HCT116 (cell line): ENCODE measurements around the gene NABP2. TPM values are rescaled to one million over a fixed set of nuclear protein-coding genes. Genes with fewer than 3 reads are reported as not detected.

Source experiments
- ATAC-seq: fragments of 200-7000 bp; cut with Tn5 transposase; 2 replicates; pipeline ENCODE4 v1.9.1; 2020; ENCODE audit warnings: mild to moderate bottlenecking, moderate library complexity
- BruUV-seq: library from RNA; stranded (reverse); fragments of 400-500 nt; replicated peaks from 2 replicates; lab custom pipeline; 2021; lab: Mats Ljungman, UMichigan
- CTCF ChIA-PET: fragments of 300-600 bp; sonication (Branson Sonifier 250); formaldehyde crosslinking; loops from one replicate; lab custom pipeline; 2021; ENCODE audit warnings: antibody characterized with exemption; lab: Charles Lee
- POLR2A ChIA-PET: fragments of 300-600, 350-600 bp; sonication (Branson Sonifier 250); formaldehyde crosslinking; loops from one replicate; lab custom pipeline; 2021; ENCODE audit warnings: antibody characterized with exemption; lab: Charles Lee
- RAD21 ChIA-PET, 2 experiments: fragments of 300-600 bp; sonication (Branson Sonifier 250); formaldehyde crosslinking; loops; one replicate each; lab custom pipeline; 2023; ENCODE audit warnings: low total read pairs in 2 of 2; ENCODE audit not compliant: uncharacterized antibody in 2 of 2, unreplicated experiment in 2 of 2, low non-redundant PET in 1 of 2; lab: Charles Lee
- DNase-seq: peaks from one replicate; pipeline ENCODE4 v3.0.0-alpha.2; 2010; ENCODE audit warnings: low read depth, low spot score
- H2AFZ ChIP-seq: fragments of 200-600 bp; shearing (Covaris generic), sonication (generic); 2 replicates; pipeline ENCODE4 v1.6.1; 2017; ENCODE audit warnings: low read depth, mixed run types, mixed read lengths, antibody characterized with exemption, low read length; ENCODE audit not compliant: poor library complexity, severe bottlenecking
- H3K27ac ChIP-seq: 2 replicates; pipeline ENCODE4 v1.5.1; 2012; ENCODE audit warnings: low read depth, low read length
- H3K27me3 ChIP-seq: fragments of 200-600 bp; sonication (generic); 2 replicates; pipeline ENCODE4 v1.6.1; 2016; ENCODE audit warnings: mixed run types, low read length, mixed read lengths; ENCODE audit not compliant: insufficient read depth
- H3K36me3 ChIP-seq, 2 experiments: fragments of 200-500 bp in 1 of 2; fragments of 200-600 bp in 1 of 2; sonication (Bioruptor generic) in 1 of 2; sonication (generic) in 1 of 2; 2 replicates each; pipeline versions ENCODE4 v1.5.1 to v1.6.1; 2014 to 2016; ENCODE audit warnings: low read length in 2 of 2, inconsistent platforms in 1 of 2, mixed read lengths in 1 of 2, mixed run types in 1 of 2; ENCODE audit not compliant: insufficient read depth in 2 of 2, control insufficient read depth in 1 of 2
- H3K4me1 ChIP-seq, 2 experiments: fragments of 200-600 bp in 1 of 2; sonication (generic) in 1 of 2; 2 replicates each; pipeline versions ENCODE4 v1.5.1 to v1.6.1; 2012 to 2017; ENCODE audit warnings: low read length in 2 of 2, inconsistent platforms in 1 of 2, mild to moderate bottlenecking in 1 of 2, mixed read lengths in 1 of 2, mixed run types in 1 of 2, moderate library complexity in 1 of 2; ENCODE audit not compliant: insufficient read depth in 2 of 2, control insufficient read depth in 1 of 2
- H3K4me2 ChIP-seq: fragments of 200-600 bp; sonication (generic); 2 replicates; pipeline ENCODE4 v1.6.1; 2017; ENCODE audit warnings: mixed run types, low read length, mixed read lengths
- H3K4me3 ChIP-seq, 2 experiments: fragments of 200-600 bp in 1 of 2; sonication (generic) in 1 of 2; replicated peaks in 1 of 2; 2 replicates each; pipeline ENCODE4 v1.5.1; 2011 to 2016; ENCODE audit warnings: low read length in 2 of 2, control low read depth in 1 of 2, low read depth in 1 of 2, mild to moderate bottlenecking in 1 of 2, mixed read lengths in 1 of 2, mixed run types in 1 of 2
- H3K79me2 ChIP-seq: fragments of 200-600 bp; sonication (generic); 2 replicates; pipeline ENCODE4 v1.6.1; 2017; ENCODE audit warnings: mild to moderate bottlenecking, mixed run types, low read length, moderate library complexity, mixed read lengths; ENCODE audit not compliant: insufficient read depth
- H3K9ac ChIP-seq: fragments of 200-600 bp; sonication (generic); 2 replicates; pipeline ENCODE4 v1.6.1; 2016; ENCODE audit warnings: low read length, mixed read lengths
- H3K9me2 ChIP-seq: fragments of 200-600 bp; sonication (generic), shearing (Covaris generic); 2 replicates; pipeline ENCODE4 v1.6.1; 2017; ENCODE audit warnings: mixed run types, mild to moderate bottlenecking, moderate library complexity; ENCODE audit not compliant: insufficient read depth
- H3K9me3 ChIP-seq, 2 experiments: fragments of 200-500 bp in 1 of 2; fragments of 200-600 bp in 1 of 2; sonication (Bioruptor generic) in 1 of 2; sonication (generic) in 1 of 2; 2 replicates each; pipeline ENCODE4 v1.6.1; 2014 to 2017; ENCODE audit warnings: low read length in 2 of 2, mixed read lengths in 2 of 2, inconsistent platforms in 1 of 2, low read depth in 1 of 2, mild to moderate bottlenecking in 1 of 2, mixed run types in 1 of 2, moderate library complexity in 1 of 2; ENCODE audit not compliant: control insufficient read depth in 1 of 2, insufficient read depth in 1 of 2
- H4K20me1 ChIP-seq: fragments of 200-600 bp; sonication (generic), shearing (Covaris generic); 2 replicates; pipeline ENCODE4 v1.6.1; 2017; ENCODE audit warnings: mixed run types, mild to moderate bottlenecking, moderate library complexity; ENCODE audit not compliant: insufficient read depth
- CBX3 ChIP-seq: IDR thresholded peaks from 2 replicates; pipeline ENCODE4 v1.6.1; 2012; ENCODE audit warnings: low read depth
- CEBPB ChIP-seq: IDR thresholded peaks from 2 replicates; pipeline ENCODE4 v1.6.1; 2012; ENCODE audit warnings: low read depth
- ELF1 ChIP-seq: IDR thresholded peaks from 2 replicates; pipeline ENCODE4 v1.6.1; 2012; ENCODE audit warnings: low read depth, borderline replicate concordance
- EZH2phosphoT487 ChIP-seq: fragments of 200-600 bp; IDR thresholded peaks from 2 replicates; pipeline ENCODE4 v1.6.1; 2018; ENCODE audit warnings: antibody characterized with exemption, borderline replicate concordance
- FOSL1 ChIP-seq: IDR thresholded peaks from 2 replicates; pipeline ENCODE4 v1.6.1; 2012; ENCODE audit warnings: low read depth
- JUND ChIP-seq: IDR thresholded peaks from 2 replicates; pipeline ENCODE4 v1.6.1; 2012
- POLR2AphosphoS5 ChIP-seq: IDR thresholded peaks from 2 replicates; pipeline ENCODE4 v1.6.1; 2011; ENCODE audit warnings: mild to moderate bottlenecking, low read depth, low read length, moderate library complexity
- RAD21 ChIP-seq: IDR thresholded peaks from 2 replicates; pipeline ENCODE4 v1.6.1; 2012; ENCODE audit warnings: low read depth, mild to moderate bottlenecking
- SIN3A ChIP-seq: IDR thresholded peaks from 2 replicates; pipeline ENCODE4 v1.6.1; 2012; ENCODE audit warnings: low read depth
- SP1 ChIP-seq: IDR thresholded peaks from 2 replicates; pipeline ENCODE4 v1.6.1; 2012; ENCODE audit warnings: low read depth
- TCF7L2 ChIP-seq: IDR thresholded peaks from 2 replicates; pipeline ENCODE4 v1.7.0; 2011; ENCODE audit warnings: borderline replicate concordance, inconsistent platforms; ENCODE audit not compliant: insufficient read depth, insufficient read length; ENCODE audit errors: extremely low read depth
- ZFX ChIP-seq: fragments of 450-650 bp; IDR thresholded peaks from 2 replicates; pipeline ENCODE4 v1.6.1; 2017
- ZNF274 ChIP-seq: fragments of 200-500 bp; sonication (Bioruptor generic); IDR thresholded peaks from 2 replicates; pipeline ENCODE4 v1.6.1; 2014; ENCODE audit warnings: mild to moderate bottlenecking, low read depth, low read length, inconsistent platforms
- intact Hi-C: fragments of 100-400 bp; cut with micrococcal nuclease; formaldehyde crosslinking; loops from 2 replicates; pipeline ENCODE4 v1.10.0; 2022
- total RNA-seq: library from RNA; stranded (reverse); gene quantifications from one replicate; pipeline ENCODE4 v1.2.1, GENCODE V29; 2021; ENCODE audit not compliant: unreplicated experiment
- TF ChIP-seq, protein P1 (sequence below): IDR thresholded peaks from 2 replicates; pipeline ENCODE4 v1.6.1; 2012
- TF ChIP-seq, protein P2 (sequence below), 3 experiments: fragments of 200-600 bp in 1 of 3; sonication (generic) in 1 of 3; IDR thresholded peaks in 2 of 3; conservative IDR thresholded peaks in 1 of 3; 2 replicates each; pipeline ENCODE4 v1.5.1; 2012 to 2017; ENCODE audit warnings: low read depth in 2 of 3, low read length in 2 of 3, antibody characterized with exemption in 1 of 3, borderline replicate concordance in 1 of 3, control low read depth in 1 of 3, mild to moderate bottlenecking in 1 of 3, mixed read lengths in 1 of 3, mixed run types in 1 of 3, moderate library complexity in 1 of 3; ENCODE audit not compliant: insufficient read depth in 1 of 3

Gene NABP2
- total RNA-seq, 1 experiment from 2014 or later = 52.9 TPM

DNA sequence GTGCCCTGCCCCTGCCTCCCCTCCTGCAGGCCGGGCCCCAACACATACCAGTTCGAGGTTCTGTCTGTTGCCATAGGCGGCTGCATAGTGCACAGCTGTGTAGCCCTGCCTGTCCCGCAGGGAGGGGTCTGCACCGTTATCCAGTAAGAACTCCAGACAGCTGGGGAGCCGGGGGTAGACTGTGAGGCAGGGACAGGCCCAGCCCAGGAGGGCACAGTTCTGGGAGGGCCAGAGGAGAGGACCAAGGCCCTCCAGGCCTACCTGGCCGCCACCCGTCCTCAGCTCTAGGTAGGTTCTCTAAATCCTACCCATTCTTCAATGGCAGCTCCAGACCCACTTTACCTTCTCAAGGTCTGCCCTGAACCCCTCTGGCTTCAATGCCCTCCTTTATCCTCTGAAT lies 24.6 kb downstream of the NABP2 start:
- intact Hi-C loops = no loop called here
- Histone ChIP-seq H3K9me2 (no peaks in the 10 kb centered on the region), H3K9me3 (no peaks in the 10 kb centered on the region), H3K4me3 (no peak overlapping the region), H3K36me3 (peaks cover 57 to 62% of the 10 kb centered on the region in 2 experiments), H4K20me1 (no peaks in the 10 kb centered on the region), H3K9ac (no peak overlapping the region), H3K79me2 (peaks cover under 1% of the 10 kb centered on the region; the same call in 1 of the 2 replicates), H3K27ac (no peak overlapping the region), H3K27me3 (no peaks in the 10 kb centered on the region), H3K4me1 (no peaks in the 10 kb centered on the region), H2AFZ (no peak overlapping the region), H3K4me2 (no peak overlapping the region)
- BruUV-seq = no TSS peak
- POLR2A ChIA-PET = no interaction called here
- TF ChIP-seq TCF7L2 = no peak
- no peak for TF ChIP-seq SP1
- TF ChIP-seq EZH2phosphoT487 = no peak
- TF ChIP-seq SIN3A = no peak
- no peak for TF ChIP-seq CBX3
- no peak for TF ChIP-seq POLR2AphosphoS5
- TF ChIP-seq ELF1 = no peak
- TF ChIP-seq ZFX = no peak
- TF ChIP-seq, protein P1, sequence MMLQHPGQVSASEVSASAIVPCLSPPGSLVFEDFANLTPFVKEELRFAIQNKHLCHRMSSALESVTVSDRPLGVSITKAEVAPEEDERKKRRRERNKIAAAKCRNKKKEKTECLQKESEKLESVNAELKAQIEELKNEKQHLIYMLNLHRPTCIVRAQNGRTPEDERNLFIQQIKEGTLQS = no peak
- TF ChIP-seq RAD21 = no peak
- no peak for TF ChIP-seq JUND
- TF ChIP-seq FOSL1 = no peak
- no peak for TF ChIP-seq ZNF274
- TF ChIP-seq, protein P2, sequence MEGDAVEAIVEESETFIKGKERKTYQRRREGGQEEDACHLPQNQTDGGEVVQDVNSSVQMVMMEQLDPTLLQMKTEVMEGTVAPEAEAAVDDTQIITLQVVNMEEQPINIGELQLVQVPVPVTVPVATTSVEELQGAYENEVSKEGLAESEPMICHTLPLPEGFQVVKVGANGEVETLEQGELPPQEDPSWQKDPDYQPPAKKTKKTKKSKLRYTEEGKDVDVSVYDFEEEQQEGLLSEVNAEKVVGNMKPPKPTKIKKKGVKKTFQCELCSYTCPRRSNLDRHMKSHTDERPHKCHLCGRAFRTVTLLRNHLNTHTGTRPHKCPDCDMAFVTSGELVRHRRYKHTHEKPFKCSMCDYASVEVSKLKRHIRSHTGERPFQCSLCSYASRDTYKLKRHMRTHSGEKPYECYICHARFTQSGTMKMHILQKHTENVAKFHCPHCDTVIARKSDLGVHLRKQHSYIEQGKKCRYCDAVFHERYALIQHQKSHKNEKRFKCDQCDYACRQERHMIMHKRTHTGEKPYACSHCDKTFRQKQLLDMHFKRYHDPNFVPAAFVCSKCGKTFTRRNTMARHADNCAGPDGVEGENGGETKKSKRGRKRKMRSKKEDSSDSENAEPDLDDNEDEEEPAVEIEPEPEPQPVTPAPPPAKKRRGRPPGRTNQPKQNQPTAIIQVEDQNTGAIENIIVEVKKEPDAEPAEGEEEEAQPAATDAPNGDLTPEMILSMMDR (IDR thresholded peaks at IDR 0.05 in 2 of 3, conservative IDR thresholded peaks at IDR 0.05 in 1 of 3; ENCODE audit: borderline replicate concordance in 1 of 3, insufficient read depth in 1 of 3, low read depth in 2 of 3, low read length in 2 of 3) = no peak
- no peak for TF ChIP-seq CEBPB
- ATAC-seq = no peak
- CTCF ChIA-PET = no interaction called here
- no peak for DNase-seq
- RAD21 ChIA-PET = no interaction called here
